A172 (cell line): ENCODE measurements around the gene GPR4. TPM values are rescaled to one million over a fixed set of nuclear protein-coding genes. Genes with fewer than 3 reads are reported as not detected.

Experiments
- DNase-seq: peaks from one replicate; pipeline ENCODE4 v3.0.0-alpha.2; 2015; ENCODE audit warnings: low spot score
- total RNA-seq: library from RNA; depleted of rRNA; stranded (reverse); fragments of >200 nt; shearing (Covaris generic); gene quantifications from 2 replicates; pipeline ENCODE4 v1.2.3, GENCODE V29; 2014; rRNA removed

Gene GPR4
- total RNA-seq, 1 experiment from 2014 or later: not detected

DNA sequence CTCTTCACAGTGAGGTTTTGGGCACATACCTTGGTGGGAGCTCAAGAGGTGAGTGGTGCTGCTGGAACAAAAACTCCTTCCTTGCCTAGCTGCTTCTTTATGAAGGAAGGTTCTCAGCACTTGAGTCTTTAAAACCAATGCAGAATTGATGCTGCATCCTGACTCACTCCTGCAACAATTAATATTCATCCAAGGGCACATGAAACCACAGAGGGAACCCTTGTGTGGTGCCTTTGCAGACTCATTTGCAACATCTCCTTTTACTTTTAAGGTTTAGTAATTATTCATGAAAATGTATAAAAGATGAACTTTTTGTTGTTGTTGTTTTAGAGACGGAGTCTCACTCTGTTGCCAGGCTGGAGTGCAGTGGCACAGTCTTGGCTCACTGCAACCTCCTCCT, 47.5 kb downstream of the GPR4 start:
- no peak for DNase-seq

DNA sequence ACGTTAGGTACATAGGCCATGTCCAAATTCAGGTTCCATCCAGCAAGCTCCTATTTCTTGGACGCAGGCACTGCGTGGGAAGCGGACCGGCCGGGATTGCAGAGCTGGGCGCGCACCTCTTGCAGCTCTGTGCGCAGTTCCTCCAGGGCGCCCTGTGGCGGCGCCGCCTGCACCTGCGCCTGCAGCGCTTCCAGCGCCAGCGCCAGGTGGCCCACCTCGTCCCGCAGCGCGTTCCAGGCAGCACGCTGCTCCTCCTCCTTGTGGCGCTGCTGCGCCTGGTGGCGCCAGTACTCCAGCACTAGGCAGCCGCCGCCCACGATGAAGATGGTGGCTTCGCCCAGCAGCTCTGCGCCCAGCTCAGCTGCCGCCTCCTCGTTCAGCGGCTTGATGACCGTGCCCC, 48.5 kb downstream of the GPR4 start:
- no peak for DNase-seq

DNA sequence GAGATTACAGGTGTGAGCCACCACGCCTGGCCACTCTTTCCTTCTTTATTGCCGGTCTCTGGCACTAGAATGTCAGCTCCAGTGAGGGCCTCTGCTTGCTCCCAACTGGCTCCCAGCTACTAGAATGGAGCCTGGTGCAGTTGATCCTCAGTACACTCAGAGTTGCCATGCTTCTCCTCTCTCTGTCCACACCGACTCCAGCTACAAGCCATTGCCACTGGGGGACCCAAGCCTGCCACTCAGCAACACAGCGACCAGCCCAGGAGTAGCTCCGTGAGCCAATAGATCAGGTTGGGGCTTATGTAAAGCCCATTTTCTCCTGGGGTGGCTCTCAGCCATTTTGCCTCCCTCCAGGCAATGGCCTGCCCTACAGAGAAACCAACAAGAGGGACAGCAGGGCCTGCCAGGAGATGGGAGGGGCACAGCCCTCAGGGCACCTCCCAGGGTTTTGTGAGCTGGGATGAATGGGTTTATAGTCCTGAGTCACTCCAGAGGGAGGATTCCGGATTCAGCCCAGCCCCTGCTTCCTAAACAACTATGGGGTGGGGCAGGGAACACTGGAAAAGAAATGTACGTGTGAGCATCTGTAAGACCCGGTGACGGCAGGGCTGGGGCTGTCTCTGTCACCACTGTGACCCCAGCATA, 53.9 kb downstream of the GPR4 start:
- DNase-seq: peak; percentile 75

DNA sequence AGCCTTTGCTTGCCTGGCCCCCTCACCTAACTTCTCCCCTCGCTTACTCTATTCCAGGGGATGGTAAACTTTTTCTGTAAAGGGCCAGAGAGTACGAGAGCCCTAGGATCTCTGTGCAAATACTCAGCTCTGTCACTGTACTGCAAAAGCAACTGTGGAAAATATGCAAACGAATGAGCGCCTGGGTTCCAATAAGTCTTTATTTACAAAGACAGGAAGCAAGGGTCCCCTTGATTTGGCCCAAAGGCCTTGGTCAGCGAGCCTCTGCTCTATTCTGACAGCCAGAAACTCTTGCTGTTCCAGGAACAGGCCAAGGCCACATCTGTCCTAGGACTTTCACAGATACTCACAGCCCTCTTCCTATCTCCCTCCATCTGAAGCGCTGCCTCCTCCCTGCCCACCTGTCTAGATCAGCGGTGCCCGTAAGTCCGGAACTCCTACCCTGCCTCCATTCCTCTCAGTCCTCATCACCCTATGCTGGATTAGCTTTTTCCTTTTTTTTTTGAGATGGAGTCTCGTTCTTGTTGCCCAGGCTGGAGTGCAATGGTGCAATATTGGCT, 54.7 kb downstream of the GPR4 start:
- DNase-seq: no peak

DNA sequence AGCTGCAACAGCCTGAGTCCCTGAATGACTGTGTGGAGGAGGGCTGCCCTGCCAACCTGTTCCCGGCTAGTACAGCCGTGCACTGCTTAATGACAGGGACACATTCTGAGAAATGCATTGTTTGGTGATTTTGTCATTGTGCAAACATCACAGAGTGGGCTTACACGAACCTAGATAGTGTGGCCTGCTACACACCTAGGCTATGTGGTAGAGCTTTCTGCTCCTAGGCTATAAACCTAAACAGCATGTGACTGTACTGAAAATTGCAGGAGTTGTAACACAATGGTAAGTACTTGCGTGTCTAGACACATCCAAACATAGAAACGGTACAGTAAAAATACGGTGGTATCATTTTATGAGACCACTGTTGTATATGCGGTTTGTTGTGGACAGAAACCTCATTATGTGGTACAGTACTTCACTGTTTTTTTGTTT, 59.8 kb downstream of the GPR4 start:
- no peak for DNase-seq

Other genes with a start within 250 kb of the GPR4 start
- gene ERCC2, start 231.6 kb downstream of the GPR4 start, total RNA-seq: 19.5 and 23.1 TPM in 2 replicates
- gene PPP1R13L, start 197.1 kb downstream of the GPR4 start, total RNA-seq: 19.9 and 27.8 TPM in 2 replicates
- gene POLR1G, start 195.6 kb downstream of the GPR4 start, total RNA-seq: 15.2 TPM in 2 replicates
- gene ERCC1, start 178.3 kb downstream of the GPR4 start, total RNA-seq: 45.5 and 60.2 TPM in 2 replicates
- 0.17 TPM in 1 of 2 replicates, not detected in the other for gene FOSB, start 134.2 kb downstream of the GPR4 start, total RNA-seq
- gene RTN2, start 105.2 kb downstream of the GPR4 start, total RNA-seq: 3.4 and 7.7 TPM in 2 replicates
- 0.31 and 3.6 TPM in 2 replicates for gene PPM1N, start 103.8 kb downstream of the GPR4 start, total RNA-seq
- gene VASP, start 94.7 kb downstream of the GPR4 start, total RNA-seq: 54.7 and 64.6 TPM in 2 replicates
- 4.0 and 8.6 TPM in 2 replicates for gene OPA3, start 17.4 kb downstream of the GPR4 start, total RNA-seq
- gene EML2, start 37.2 kb upstream of the GPR4 start, total RNA-seq: 4.2 and 4.4 TPM in 2 replicates
- gene GIPR, start 66.0 kb upstream of the GPR4 start, total RNA-seq: 0.10 and 0.72 TPM in 2 replicates
- 260 and 319 TPM in 2 replicates for gene SNRPD2, start 89.7 kb upstream of the GPR4 start, total RNA-seq
- gene QPCTL, start 90.5 kb upstream of the GPR4 start, total RNA-seq: 5.1 and 8.2 TPM in 2 replicates
- gene FBXO46, start 128.7 kb upstream of the GPR4 start, total RNA-seq: 2.4 and 3.0 TPM in 2 replicates
- not detected in 2 replicates for gene MEIOSIN, start 131.2 kb upstream of the GPR4 start, total RNA-seq
- 9.5 and 14.5 TPM in 2 replicates for gene SIX5, start 167.0 kb upstream of the GPR4 start, total RNA-seq
- gene DMPK, start 180.3 kb upstream of the GPR4 start, total RNA-seq: 25.1 and 30.5 TPM in 2 replicates
- 14.8 and 27.0 TPM in 2 replicates for gene DMWD, start 190.6 kb upstream of the GPR4 start, total RNA-seq
- gene RSPH6A, start 213.1 kb upstream of the GPR4 start, total RNA-seq: not detected in 2 replicates